Mucosa of stomach (tissue), 1 donor: ENCODE measurements around the gene SSC5D.
"Not testable (repeated sequence)": the region's sequence is repeated elsewhere in the genome, so short reads cannot be mapped to it uniquely, and the experiment has no call there.

Source experiments
- H3K27me3 ChIP-seq: one replicate; pipeline ENCODE4 v1.7.0; 2013; ENCODE audit warnings: mild to moderate bottlenecking, low read length; ENCODE audit not compliant: control insufficient read depth, insufficient read depth
- H3K36me3 ChIP-seq: one replicate; pipeline ENCODE4 v1.7.0; 2013; ENCODE audit warnings: low read length; ENCODE audit not compliant: control insufficient read depth, insufficient read depth
- H3K4me1 ChIP-seq: one replicate; pipeline ENCODE4 v1.7.0; 2013; ENCODE audit warnings: mild to moderate bottlenecking, low read length; ENCODE audit not compliant: control insufficient read depth, insufficient read depth
- H3K4me3 ChIP-seq: one replicate; pipeline ENCODE4 v1.7.0; 2013; ENCODE audit warnings: low read length
- H3K9ac ChIP-seq: one replicate; pipeline ENCODE4 v1.7.0; 2013; ENCODE audit warnings: mild to moderate bottlenecking, low read length, moderate library complexity
- H3K9me3 ChIP-seq: one replicate; pipeline ENCODE4 v1.7.0; 2013; ENCODE audit warnings: mild to moderate bottlenecking, low read length, moderate library complexity; ENCODE audit not compliant: control insufficient read depth
- donor health status: Pancreatic carcinoma.

The SSC5D gene

DNA sequence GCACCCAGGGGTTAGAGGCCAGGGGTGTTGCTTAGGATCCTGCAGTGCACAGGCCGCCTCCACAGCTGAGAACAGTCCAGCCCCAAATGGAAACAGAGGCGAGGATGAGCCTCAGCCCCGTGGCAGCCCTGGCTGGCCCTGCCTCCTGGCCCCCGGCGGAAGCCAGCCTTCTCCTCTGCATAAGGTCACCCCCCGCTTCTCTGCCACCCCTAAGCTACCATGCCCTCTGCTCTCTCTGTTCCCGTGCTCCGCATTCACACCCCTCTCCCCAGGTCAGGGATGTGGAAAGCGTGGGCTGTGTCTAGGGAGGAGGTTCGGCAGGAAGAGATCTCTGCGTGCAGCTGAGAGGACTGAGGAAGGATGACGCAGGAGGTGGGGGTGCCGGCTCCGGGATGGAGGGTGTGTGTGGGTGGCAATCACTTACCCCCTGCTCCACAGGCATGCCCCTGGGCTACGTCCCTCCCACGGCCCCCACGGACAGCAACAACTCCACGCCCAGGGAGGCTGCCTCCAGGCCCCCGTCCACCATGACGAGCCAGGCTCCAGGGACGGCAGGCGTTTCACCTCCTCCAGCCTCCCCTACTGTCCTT lies 6.0 kb downstream of the SSC5D start:
- Histone ChIP-seq H3K27me3 (peaks cover 11% of the 10 kb centered on the region), H3K9me3 (no peaks in the 10 kb centered on the region), H3K9ac (no peak overlapping the region), H3K4me1 (peaks cover 5% of the 10 kb centered on the region), H3K36me3 (no peaks in the 10 kb centered on the region), H3K4me3 (no peak overlapping the region)

- Histone ChIP-seq H3K36me3 (no peaks in the 10 kb centered on the region), H3K4me3 (no peak overlapping the region), H3K9me3 (no peaks in the 10 kb centered on the region), H3K27me3 (peaks cover 11% of the 10 kb centered on the region), H3K9ac (no peak overlapping the region), H3K4me1 (peaks cover 5% of the 10 kb centered on the region)
Observed at GRCh38 chr19:55495646-55496349, 7.6 kb downstream of the SSC5D start.

GRCh38 chr19:55496820-55497219 lies 8.6 kb downstream of the SSC5D start:
- not testable (repeated sequence) for H3K27me3 ChIP-seq, H3K36me3 ChIP-seq, H3K9me3 ChIP-seq, H3K4me1 ChIP-seq, H3K9ac ChIP-seq, H3K4me3 ChIP-seq

DNA sequence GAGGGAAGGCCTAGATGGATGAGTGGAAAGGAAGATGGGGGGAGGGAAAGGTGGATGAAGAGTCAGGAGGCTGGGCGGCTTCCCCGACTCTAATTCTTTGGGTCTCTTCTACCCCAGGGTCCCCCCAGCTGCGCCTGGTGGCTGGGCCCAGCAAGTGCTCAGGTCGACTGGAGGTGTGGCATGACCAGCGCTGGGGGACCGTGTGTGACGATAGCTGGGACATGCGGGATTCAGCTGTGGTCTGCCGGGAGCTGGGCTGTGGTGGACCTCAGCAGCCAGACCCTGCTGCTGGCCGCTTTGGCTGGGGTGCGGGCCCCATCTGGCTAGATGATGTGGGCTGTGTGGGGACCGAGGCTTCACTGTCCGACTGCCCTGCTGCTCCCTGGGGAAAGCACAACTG lies 9.5 kb downstream of the SSC5D start:
- H3K4me3 ChIP-seq: no peak overlapping the region
- peaks cover 5% of the 10 kb centered on the region for H3K27me3 ChIP-seq
- no peaks in the 10 kb centered on the region for H3K36me3 ChIP-seq
- H3K9me3 ChIP-seq: no peaks in the 10 kb centered on the region
- H3K4me1 ChIP-seq: no peaks in the 10 kb centered on the region
- H3K9ac ChIP-seq: no peak overlapping the region

GRCh38 chr19:55498246-55498840 lies 10.1 kb downstream of the SSC5D start:
- Histone ChIP-seq H3K9me3 (no peaks in the 10 kb centered on the region), H3K27me3 (no peaks in the 10 kb centered on the region), H3K4me3 (no peak overlapping the region), H3K4me1 (no peaks in the 10 kb centered on the region), H3K9ac (no peak overlapping the region), H3K36me3 (no peaks in the 10 kb centered on the region)

DNA sequence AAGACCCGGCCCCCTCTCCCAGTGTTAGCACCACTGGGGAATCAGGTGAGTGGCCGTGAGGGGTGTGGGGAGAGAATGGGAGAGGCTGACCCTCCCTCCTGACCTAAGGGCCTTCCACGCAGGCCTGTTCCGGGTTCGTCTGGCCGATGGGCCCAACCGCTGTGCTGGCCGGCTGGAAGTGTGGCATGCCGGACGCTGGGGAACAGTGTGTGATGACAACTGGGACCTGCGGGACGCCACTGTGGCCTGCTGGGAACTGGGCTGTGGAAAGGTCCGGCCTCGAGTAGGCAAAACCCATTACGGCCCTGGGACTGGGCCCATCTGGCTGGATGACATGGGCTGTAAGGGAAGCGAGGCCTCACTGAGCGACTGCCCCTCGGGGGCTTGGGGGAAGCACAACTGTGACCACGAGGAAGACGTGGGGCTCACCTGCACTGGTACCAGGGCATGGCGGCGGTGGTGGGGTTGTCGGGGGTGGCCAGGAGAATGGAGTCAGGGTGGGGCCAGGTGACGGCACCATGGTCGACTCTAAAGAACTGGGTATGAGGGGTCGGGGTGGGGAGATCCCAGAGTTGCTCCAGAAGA lies 12.2 kb downstream of the SSC5D start:
- H3K9me3 ChIP-seq: no peaks in the 10 kb centered on the region
- H3K4me1 ChIP-seq: peaks cover 3% of the 10 kb centered on the region
- no peak overlapping the region for H3K9ac ChIP-seq
- no peaks in the 10 kb centered on the region for H3K36me3 ChIP-seq
- no peaks in the 10 kb centered on the region for H3K27me3 ChIP-seq
- no peak overlapping the region for H3K4me3 ChIP-seq

DNA sequence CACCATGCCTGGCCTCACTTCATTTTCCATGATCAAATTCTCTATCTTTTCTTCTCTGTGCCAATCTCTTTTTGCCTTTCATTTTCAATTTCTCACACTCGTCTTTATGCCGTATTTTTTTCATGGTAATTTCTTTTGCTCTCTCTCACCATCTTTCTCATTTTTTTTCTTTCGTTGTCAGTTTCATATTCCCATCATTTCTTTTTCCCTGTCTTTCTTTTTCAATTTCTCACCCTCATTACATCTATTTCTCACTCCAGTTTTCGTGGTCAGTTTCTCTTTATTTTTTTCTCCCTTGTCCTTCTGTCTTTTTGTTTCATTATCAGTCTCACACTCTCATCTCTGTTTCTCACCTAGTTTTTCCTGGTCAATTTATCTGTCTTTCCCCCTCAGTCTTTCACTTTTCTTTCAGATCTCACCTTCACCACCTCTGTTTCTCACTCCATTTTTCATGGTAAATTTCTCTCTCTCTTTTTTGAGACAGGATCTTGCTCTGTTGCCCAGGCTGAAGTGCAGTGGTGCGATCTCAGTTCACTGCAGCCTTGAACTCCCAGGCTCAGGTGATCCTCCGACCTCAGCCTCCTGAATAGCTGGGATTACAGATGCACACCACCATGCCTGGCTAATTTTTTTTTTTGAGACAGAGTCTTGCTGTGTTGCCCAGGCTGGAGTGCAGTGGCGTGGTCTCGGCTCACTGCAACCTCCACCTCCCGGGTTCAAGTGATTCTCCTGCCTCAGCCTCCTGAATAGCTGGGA lies 14.1 kb downstream of the SSC5D start:
- no peak overlapping the region for H3K9ac ChIP-seq
- H3K27me3 ChIP-seq: no peaks in the 10 kb centered on the region
- H3K4me1 ChIP-seq: peaks cover 3% of the 10 kb centered on the region
- H3K4me3 ChIP-seq: no peak overlapping the region
- no peaks in the 10 kb centered on the region for H3K36me3 ChIP-seq
- H3K9me3 ChIP-seq: no peaks in the 10 kb centered on the region

- peaks cover 3% of the 10 kb centered on the region for H3K27me3 ChIP-seq
- no peaks in the 10 kb centered on the region for H3K36me3 ChIP-seq
- H3K9me3 ChIP-seq: no peaks in the 10 kb centered on the region
- H3K9ac ChIP-seq: no peak overlapping the region
- no peak overlapping the region for H3K4me3 ChIP-seq
- peaks cover 3% of the 10 kb centered on the region for H3K4me1 ChIP-seq
Observed at GRCh38 chr19:55503157-55503501, 14.9 kb downstream of the SSC5D start.

GRCh38 chr19:55503502-55504251 lies 15.4 kb downstream of the SSC5D start:
- Histone ChIP-seq H3K9ac (no peak overlapping the region), H3K36me3 (no peaks in the 10 kb centered on the region), H3K27me3 (peaks cover 4% of the 10 kb centered on the region), H3K4me3 (no peak overlapping the region), H3K9me3 (no peaks in the 10 kb centered on the region), H3K4me1 (peaks cover 3% of the 10 kb centered on the region)

DNA sequence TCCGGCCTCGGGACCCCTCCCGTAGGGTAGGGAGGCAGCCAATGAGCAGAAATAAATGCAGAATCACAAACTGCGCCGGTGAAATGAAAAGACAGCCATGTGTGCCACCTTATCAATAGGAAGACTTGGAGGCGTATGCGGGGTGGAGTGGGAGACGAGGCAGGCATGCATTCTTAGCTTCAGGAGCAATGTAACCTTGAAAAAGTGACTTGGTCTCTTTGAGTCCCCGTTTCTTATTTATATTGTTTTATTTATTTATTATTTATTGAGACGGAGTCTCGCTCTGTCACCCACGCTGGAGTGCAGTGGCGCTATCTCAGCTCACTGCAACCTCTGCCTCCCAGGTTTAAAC lies 16.0 kb downstream of the SSC5D start:
- peaks cover 4% of the 10 kb centered on the region for H3K27me3 ChIP-seq
- no peak overlapping the region for H3K9ac ChIP-seq
- H3K9me3 ChIP-seq: no peaks in the 10 kb centered on the region
- no peaks in the 10 kb centered on the region for H3K36me3 ChIP-seq
- no peak overlapping the region for H3K4me3 ChIP-seq
- H3K4me1 ChIP-seq: peaks cover 3% of the 10 kb centered on the region

DNA sequence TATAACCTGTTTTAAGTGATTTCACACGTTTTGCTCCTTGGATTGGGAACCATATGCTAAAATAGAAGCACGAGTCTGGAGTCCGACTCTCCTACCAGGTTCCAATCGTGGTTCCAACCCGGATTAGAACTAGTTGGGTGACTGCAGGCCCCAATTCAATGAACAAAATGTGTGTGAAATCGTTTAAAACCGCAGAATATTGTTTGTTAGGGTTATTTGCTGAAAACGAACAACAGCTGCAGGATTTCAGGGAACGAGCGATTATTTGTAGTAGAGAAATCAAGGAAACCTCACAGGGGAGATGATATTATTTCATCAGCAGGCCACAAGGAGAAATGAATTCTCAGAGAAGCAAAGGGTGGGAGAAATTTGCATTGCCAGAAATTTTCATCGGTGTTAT lies 16.7 kb downstream of the SSC5D start:
- no peak overlapping the region for H3K9ac ChIP-seq
- H3K27me3 ChIP-seq: peaks cover 4% of the 10 kb centered on the region
- no peaks in the 10 kb centered on the region for H3K9me3 ChIP-seq
- H3K36me3 ChIP-seq: no peaks in the 10 kb centered on the region
- H3K4me1 ChIP-seq: peaks cover 3% of the 10 kb centered on the region
- H3K4me3 ChIP-seq: no peak overlapping the region
